ENCODE results near the gene SUSD6. TPM values are rescaled to one million over a fixed set of nuclear protein-coding genes. Genes with fewer than 3 reads are reported as not detected.

Gene SUSD6
- total and polyA plus RNA-seq, 9 of the 15 experiments (the other 6 are each of a cell fraction or from before 2014, with no cell fraction given): 2.9 to 20.7 (median 5.6) TPM

GRCh38 chr14:69660344-69661193, 49.2 kb downstream of the SUSD6 start:
- no TSS peak for BruUV-seq (replicated peaks)
- no peaks in the 10 kb centered on the region for H4K20me1 ChIP-seq (replicated peaks; ENCODE audit: control insufficient read depth, insufficient read depth, low read length)
- TF ChIP-seq POU5F1 (IDR thresholded peaks at IDR 0.05; ENCODE audit: borderline replicate concordance, low read depth, low read length, partially characterized antibody): no peak
- no peak for TF ChIP-seq PHF21A (IDR thresholded peaks at IDR 0.05; ENCODE audit: borderline replicate concordance, low read depth)
- TF ChIP-seq ZBTB40 (IDR thresholded peaks at IDR 0.05): peak; percentile 91
- TF ChIP-seq ZBTB40 (CRISPR knock-in tag; IDR thresholded peaks at IDR 0.05): peak; percentile 82
- no peak for TF ChIP-seq E2F1 (CRISPR knock-in tag; IDR thresholded peaks at IDR 0.05)
- H3K27me3 ChIP-seq (ENCODE audit: control insufficient read depth in 2 of 2, insufficient read depth in 2 of 2, low read length in 2 of 2): no peaks in the 10 kb centered on the region
- peaks cover 81% of the 10 kb centered on the region for H3K79me2 ChIP-seq (ENCODE audit: control insufficient read depth, insufficient read depth, low read length)
- FAIRE-seq (no peak), ATAC-seq (no peak), DNase-seq (ENCODE audit: extremely low read depth in 1 of 4, low spot score in 3 of 4) (no peak)
- intact Hi-C loops (cut with micrococcal nuclease): no loop called here
- no peak overlapping the region for H3K4me2 ChIP-seq (ENCODE audit: insufficient read depth, low read length)
- peaks cover 12 to 50% of the 10 kb centered on the region in 2 experiments; a peak in 4 of 5 replicates for H3K4me1 ChIP-seq (replicated peaks in 1 of 2; ENCODE audit: control insufficient read depth in 2 of 2, insufficient read depth in 2 of 2, low read length in 2 of 2)
- ChIA-PET POLR2A (no interaction called here), CTCF (ENCODE audit: low intra/inter-chr PET ratio) (no interaction called here)
- H3K36me3 ChIP-seq (ENCODE audit: control insufficient read depth, insufficient read depth, low read length): peaks cover 25% of the 10 kb centered on the region; the same call in 2 of the 3 replicates
- no peaks in the 10 kb centered on the region for H3K9me3 ChIP-seq (replicated peaks; ENCODE audit: control insufficient read depth, insufficient read depth, low read depth, low read length)
- 67% methylated on average over 2 of the region's 2 CpGs for WGBS (ENCODE audit: insufficient coverage, low coverage, missing lambda C conversion rate)
- H2AFZ ChIP-seq (ENCODE audit: low read depth, low read length): no peak overlapping the region
- H3K4me3 ChIP-seq: no peak overlapping the region
- no peak overlapping the region for H3K27ac ChIP-seq (ENCODE audit: extremely low read depth, low read depth, low read length)
- in situ Hi-C loops (cut with MboI): no loop called here
- H3K9me1 ChIP-seq (ENCODE audit: control insufficient read depth, insufficient read depth, low read length): no peaks in the 10 kb centered on the region
- H3K9ac ChIP-seq (ENCODE audit: insufficient read depth in 1 of 2, low read depth in 2 of 2, low read length in 2 of 2): no peak overlapping the region
